Measurements from ENCODE around the gene TEAD1.

TEAD1 gene

DNA sequence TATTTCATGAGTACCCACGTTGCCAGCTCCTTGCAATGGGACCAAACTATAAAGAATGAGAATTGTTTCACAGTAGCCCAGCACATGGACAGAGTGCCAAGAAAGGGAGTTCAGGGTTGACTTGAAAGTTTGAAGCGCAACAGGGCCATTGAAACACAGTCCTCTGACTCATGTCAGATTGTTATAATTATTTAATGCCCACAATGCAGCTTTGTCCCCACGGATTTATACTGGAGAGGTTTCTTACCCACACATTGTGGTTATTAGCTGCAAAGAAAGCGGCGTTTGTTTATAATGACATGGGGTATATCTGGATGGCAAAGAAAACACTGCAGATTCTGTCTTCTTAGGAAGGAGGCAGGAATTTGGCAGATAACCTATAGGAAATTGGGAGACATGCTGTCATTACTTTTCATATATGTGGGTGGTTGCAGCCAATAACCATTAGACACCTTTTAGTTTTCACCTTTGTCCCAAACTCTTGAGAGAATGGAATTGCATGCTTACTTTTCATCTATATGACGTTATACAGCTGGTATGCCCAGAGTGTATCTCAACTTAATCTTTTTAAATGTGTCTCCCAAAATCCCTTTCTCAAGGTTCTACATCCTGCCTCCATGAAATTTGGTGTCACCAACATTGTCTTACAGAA is 143.6 kb downstream of the TEAD1 start:
- DNase-seq, result no peak

- no peak for DNase-seq
Measured at GRCh38 chr11:12818333-12819015, 144.3 kb downstream of the TEAD1 start.

DNA sequence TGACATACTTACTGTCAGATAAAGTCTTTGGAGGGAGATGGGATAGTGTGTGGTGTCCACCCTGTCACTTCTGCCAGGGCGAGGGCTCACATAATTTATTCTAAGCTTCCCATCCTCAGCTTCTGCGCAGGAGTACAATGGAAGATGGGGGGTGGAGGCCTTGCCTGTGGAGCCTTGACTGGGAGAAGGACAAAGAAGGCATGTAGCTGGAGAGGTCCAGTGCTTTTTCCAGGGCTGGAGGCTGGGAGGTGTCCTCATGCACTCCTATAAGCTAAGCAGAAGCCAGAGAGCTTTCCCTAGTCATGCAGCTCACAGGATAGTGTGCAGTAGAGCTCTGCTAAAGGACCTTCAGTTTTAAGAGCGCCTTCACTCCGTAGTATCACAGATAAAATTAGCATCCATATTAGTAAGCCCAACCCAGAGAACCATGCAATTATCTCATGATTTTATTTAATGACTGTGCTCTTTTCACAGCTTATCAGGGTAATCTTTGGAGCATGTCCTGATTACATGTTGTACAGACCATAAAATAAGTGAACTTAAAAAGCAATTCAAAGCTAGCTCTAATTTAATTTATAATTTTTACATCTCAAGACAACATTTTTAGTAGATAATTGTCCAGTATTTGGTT is 148.3 kb downstream of the TEAD1 start:
- DNase-seq, result no peak

GRCh38 chr11:12824281-12825041 is 150.2 kb downstream of the TEAD1 start:
- peak; percentile 26 for DNase-seq

DNA sequence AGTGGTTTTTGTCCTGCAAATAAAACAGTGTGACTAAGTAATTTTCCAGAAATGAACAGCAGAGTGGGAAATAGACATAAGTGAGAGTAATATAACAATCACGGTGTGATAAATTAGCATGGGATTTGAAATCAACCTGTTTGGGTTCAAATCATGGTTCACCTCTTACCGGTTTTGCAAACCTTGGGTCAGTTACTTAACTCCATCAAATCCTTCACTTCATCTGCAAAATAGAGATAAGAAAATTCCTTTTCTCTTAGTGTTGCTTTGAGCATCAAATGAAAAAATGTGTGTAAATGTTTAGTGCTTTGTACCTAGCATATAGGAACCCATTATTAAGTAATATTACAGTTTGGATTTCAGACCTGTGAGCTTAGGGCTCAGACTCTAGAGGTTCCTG is 152.2 kb downstream of the TEAD1 start:
- DNase-seq, result no peak

DNA sequence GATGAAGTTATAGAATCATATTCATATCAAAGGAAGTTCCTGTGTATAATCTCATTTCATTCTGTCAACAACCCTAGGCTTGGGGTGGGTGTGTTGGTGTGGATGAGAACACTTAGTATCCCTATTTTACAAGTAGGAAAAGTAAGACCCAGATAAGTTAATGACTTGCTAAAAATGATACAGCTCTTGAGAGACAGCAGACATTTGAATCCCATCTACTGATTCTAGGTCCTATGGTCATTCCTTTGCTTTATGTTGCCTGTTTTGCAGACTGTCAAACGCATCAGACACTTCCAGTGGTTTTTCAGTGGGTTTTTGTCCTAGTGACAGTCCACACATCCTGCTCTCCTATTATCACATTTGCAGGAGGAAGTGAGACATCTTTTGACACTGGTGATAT is 153.1 kb downstream of the TEAD1 start:
- no peak for DNase-seq

GRCh38 chr11:12827929-12828812 is 153.9 kb downstream of the TEAD1 start:
- DNase-seq, result peak; percentile 70

GRCh38 chr11:12829131-12829530 is 154.9 kb downstream of the TEAD1 start:
- DNase-seq, result no peak

DNA sequence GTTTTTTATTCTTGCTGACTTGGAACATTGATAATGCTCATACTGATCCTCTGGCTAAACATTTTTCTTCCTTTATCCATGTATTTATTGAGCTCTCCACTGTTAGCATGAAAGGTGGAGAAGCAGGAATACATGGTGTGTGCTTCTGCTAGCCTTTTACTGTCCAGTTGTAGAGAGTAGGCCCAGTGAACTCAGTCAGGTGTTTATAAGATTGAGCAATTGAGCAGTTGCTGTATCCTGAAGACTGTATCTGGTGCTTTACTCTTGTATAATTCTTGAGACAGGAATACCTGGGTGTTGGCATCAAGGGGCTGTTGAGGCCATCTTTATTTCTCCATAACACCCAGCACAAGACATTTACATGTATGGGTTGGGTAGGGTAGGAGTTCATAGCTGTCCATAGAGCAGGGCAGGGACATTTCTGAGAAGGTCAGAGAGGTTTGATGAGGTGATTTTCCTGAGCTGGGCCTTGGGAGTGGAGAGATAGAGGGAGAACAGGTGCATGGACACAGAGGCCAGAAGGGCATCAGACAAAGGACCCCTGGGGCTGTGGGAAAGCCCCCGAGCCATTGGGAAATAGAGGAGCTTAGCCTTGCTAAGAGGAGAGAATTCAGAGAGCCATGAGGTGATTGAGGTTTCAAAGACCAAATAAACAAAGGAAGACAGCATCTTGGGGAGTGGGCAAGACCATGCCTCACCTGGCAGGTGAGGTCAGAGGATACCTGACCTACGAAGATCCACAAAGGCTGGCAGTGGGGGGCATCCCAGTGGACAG is 155.5 kb downstream of the TEAD1 start:
- DNase-seq, result no peak

- peak; percentile 26 for DNase-seq
Measured at GRCh38 chr11:12831471-12832202, 157.4 kb downstream of the TEAD1 start.

- no peak for DNase-seq
Measured at GRCh38 chr11:12832480-12833224, 158.4 kb downstream of the TEAD1 start.

DNA sequence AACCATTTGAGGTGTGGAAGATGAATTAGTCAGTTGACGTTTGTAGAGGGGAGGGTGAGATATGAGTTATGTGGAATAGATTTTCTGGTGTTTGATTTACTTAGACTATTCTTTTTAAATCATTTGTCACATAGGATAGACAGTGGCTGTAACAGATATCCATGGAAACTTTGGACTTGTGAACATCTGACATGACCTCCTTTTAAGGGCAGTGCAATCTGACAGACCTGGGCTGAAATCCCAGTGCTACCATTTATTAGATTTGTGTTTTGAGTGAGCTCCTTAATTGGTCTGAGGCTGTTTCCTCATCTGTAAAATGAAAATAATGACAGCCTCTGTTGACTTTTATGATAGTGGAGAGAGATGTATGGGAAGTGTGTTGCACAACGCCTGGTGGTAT is 159.9 kb downstream of the TEAD1 start:
- no peak for DNase-seq

- no peak for DNase-seq
Measured at GRCh38 chr11:12834630-12835029, 160.4 kb downstream of the TEAD1 start.

GRCh38 chr11:12835286-12835685 is 161.1 kb downstream of the TEAD1 start:
- no peak for DNase-seq

- DNase-seq, result no peak
Measured at GRCh38 chr11:12838463-12839123, 164.4 kb downstream of the TEAD1 start.

DNA sequence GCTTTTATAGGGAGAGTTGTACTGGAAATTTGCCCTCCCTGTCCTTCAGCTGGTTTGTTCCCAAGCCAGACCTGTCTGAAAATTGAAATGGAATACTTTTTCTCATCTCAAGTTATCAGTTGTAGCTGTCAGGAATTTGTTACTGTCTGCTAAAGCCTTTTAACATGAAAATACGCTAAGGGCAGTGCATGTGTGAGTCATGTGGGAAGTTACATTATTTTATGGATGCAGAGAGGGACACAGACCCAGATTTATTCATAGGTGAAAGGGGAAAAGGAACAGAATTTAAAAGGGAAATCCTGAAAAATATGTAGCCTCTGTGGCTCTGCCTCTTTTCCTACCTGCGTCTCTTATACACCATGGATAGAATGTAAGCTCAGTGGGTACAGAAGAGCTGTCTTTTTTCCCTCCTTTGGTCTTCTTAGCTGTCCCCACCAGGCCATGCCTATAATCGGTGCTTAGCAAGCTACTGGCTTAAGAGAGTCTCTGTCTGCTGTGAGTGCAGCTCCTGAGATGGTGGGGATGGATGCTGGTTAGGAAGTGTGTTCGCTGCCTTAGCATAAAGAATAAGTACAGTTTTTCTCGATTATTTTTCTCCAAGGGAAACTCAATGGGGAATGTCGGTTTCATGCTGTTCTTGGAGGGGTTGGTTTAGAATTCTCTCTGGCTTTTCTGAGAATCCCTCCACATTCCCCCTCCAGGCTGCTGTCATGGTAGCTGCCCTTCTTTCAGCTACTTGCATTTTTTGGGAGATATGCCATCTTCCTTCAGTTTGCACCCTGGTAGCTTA is 166.8 kb downstream of the TEAD1 start:
- no peak for DNase-seq

DNA sequence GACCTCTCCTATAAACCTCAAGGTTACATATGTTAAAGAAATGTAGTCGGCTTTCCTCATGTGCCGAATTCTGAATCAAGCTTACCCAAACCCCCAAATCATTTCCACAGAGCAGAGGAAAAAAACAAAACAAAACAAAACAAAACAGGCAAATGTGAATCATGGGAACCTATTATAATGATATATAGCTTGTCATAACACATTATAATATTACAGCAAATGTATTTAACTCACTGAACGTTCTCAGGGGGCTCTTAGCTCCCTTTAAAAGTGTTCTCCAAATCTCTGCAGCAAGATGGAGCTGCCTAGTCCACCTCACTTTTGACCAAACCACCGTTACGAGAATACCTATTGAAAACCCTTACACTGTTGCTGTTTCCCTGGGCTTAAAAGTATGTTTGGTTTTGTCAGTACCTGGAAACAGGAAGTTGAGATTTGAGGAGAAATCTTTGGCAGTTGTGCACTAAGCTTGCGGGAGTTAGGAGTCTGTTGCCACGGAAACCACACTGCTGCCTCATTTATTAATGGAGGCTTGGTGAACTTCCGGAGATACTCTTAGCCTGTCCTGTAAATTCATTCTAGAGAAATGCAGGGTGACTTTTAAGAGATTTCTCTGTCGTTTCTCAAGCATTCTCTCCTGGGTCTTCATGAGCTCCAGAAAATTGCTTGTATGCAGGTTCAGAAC is 167.9 kb downstream of the TEAD1 start:
- peak; percentile 66 for DNase-seq

Data from NCI-H774 (cell line).